HUES6 (cell line): ENCODE data around the gene CD53.
"Not testable (repeated sequence)": the region's sequence is repeated elsewhere in the genome, so short reads cannot be mapped to it uniquely, and the experiment has no call there.

Experiments
- H3K27ac ChIP-seq: 2 replicates; pipeline ENCODE4 v1.7.0; 2013; ENCODE audit warnings: low read depth, mild to moderate bottlenecking, low read length, inconsistent platforms
- H3K27me3 ChIP-seq: 2 replicates; pipeline ENCODE4 v1.6.1; 2013; ENCODE audit warnings: low read length; ENCODE audit not compliant: control insufficient read depth, insufficient read depth
- H3K36me3 ChIP-seq: 2 replicates; pipeline ENCODE4 v1.6.1; 2013; ENCODE audit warnings: low read length; ENCODE audit not compliant: control insufficient read depth, insufficient read depth
- H3K4me1 ChIP-seq: 2 replicates; pipeline ENCODE4 v1.6.1; 2013; ENCODE audit warnings: low read length; ENCODE audit not compliant: control insufficient read depth, insufficient read depth
- H3K4me3 ChIP-seq: 2 replicates; pipeline ENCODE4 v1.5.1; 2013; ENCODE audit warnings: low read depth, low read length
- H3K9ac ChIP-seq: one replicate; pipeline ENCODE4 v1.6.1; 2013; ENCODE audit warnings: mild to moderate bottlenecking, low read length
- H3K9me3 ChIP-seq: 2 replicates; pipeline ENCODE4 v1.6.1; 2013; ENCODE audit warnings: low read depth, low read length; ENCODE audit not compliant: control insufficient read depth, insufficient read depth

CD53 gene

DNA sequence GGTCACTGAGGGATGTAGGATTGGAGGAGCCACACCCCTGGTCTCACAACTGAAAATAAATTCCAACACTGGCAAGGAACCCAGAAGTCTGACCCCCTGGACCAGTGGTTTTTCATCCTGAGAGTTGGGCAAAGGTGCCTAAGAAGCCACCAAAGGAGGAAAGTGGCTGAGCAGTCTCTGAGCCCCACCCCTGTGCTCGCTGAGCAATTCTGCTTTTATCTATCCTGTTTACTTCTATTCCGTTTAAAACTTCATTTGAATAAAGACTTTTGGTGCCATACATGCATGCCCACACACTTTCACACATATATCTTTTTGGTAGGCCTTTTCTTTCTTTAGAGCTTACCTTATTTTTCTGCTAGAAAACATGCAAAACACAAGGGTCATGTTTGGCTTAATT lies 13.9 kb upstream of the CD53 start:
- Histone ChIP-seq H3K9me3 (no peaks in the 10 kb centered on the region), H3K27me3 (peaks cover 12% of the 10 kb centered on the region), H3K36me3 (no peaks in the 10 kb centered on the region), H3K9ac (no peak overlapping the region), H3K4me3 (no peak overlapping the region), H3K4me1 (no peaks in the 10 kb centered on the region), H3K27ac (no peak overlapping the region)

GRCh38 chr1:110860174-110860573 lies 12.8 kb upstream of the CD53 start:
- Histone ChIP-seq H3K4me3 (no peak overlapping the region), H3K9ac (no peak overlapping the region), H3K9me3 (no peaks in the 10 kb centered on the region), H3K27ac (no peak overlapping the region), H3K36me3 (no peaks in the 10 kb centered on the region), H3K4me1 (no peaks in the 10 kb centered on the region), H3K27me3 (peaks cover 6% of the 10 kb centered on the region)

DNA sequence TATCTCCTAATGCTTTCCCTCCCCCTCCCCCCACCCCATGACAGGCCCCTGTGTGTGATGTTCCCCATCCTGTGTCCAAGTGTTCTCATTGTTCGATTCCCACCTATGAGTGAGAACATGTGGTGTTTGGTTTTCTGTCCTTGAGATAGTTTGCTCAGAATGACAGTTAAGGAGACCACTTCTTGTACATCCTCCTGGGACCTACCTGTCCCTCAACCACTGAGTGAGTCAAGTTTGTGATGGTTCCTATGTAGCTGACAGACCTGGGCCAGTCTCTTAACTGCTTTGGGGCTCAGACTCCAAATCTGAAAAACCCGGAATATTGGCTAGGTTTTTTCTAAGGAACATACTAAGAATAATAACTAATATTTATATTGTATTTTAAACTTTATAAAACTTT lies 12.3 kb upstream of the CD53 start:
- H3K27ac ChIP-seq, H3K36me3 ChIP-seq, H3K4me1 ChIP-seq, H3K9ac ChIP-seq, H3K9me3 ChIP-seq, H3K27me3 ChIP-seq, H3K4me3 ChIP-seq: not testable (repeated sequence)

DNA sequence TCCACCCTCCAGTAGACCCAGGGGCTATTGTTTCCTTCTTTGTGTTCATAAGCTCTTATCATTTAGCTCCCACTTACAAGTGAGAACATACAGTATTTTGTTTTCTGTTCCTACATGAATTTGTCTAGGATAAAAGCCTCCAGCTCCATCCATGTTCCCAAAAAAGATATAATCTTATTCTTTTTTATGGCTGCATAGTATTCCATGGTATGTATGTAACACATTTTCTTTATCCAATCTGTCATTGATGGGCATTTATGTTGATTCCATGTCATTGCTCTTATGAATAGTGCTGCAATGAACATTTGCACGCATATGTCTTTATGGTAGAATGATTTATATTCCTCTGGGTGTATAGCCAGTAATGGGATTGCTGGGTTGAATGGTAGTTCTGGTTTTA lies 11.0 kb upstream of the CD53 start:
- not testable (repeated sequence) for H3K9ac ChIP-seq, H3K36me3 ChIP-seq, H3K4me3 ChIP-seq, H3K9me3 ChIP-seq, H3K27ac ChIP-seq, H3K4me1 ChIP-seq, H3K27me3 ChIP-seq

- H3K27ac ChIP-seq, result no peak overlapping the region
- H3K36me3 ChIP-seq, result no peaks in the 10 kb centered on the region
- no peaks in the 10 kb centered on the region for H3K27me3 ChIP-seq
- H3K9me3 ChIP-seq, result no peaks in the 10 kb centered on the region
- H3K4me3 ChIP-seq, result no peak overlapping the region
- H3K4me1 ChIP-seq, result no peaks in the 10 kb centered on the region
- no peak overlapping the region for H3K9ac ChIP-seq
Measured at GRCh38 chr1:110864287-110864686, 8.7 kb upstream of the CD53 start.

- no peak overlapping the region for H3K27ac ChIP-seq
Measured at GRCh38 chr1:110870721-110871388, 2.1 kb upstream of the CD53 start.

GRCh38 chr1:110872366-110872744 lies 593 bp upstream of the CD53 start:
- H3K27me3 ChIP-seq, result no peaks in the 10 kb centered on the region
- H3K4me1 ChIP-seq, result peaks cover 10% of the 10 kb centered on the region
- H3K9ac ChIP-seq, result no peak overlapping the region
- no peaks in the 10 kb centered on the region for H3K9me3 ChIP-seq
- no peak overlapping the region for H3K27ac ChIP-seq
- no peaks in the 10 kb centered on the region for H3K36me3 ChIP-seq
- H3K4me3 ChIP-seq, result no peak overlapping the region

More at GRCh38 chr1:110870721-110871388, 2.1 kb upstream of the CD53 start:
- Histone ChIP-seq H3K27me3 (no peaks in the 10 kb centered on the region), H3K4me3 (no peak overlapping the region), H3K9me3 (no peaks in the 10 kb centered on the region), H3K4me1 (peaks cover 10% of the 10 kb centered on the region), H3K36me3 (no peaks in the 10 kb centered on the region), H3K9ac (no peak overlapping the region)

DNA sequence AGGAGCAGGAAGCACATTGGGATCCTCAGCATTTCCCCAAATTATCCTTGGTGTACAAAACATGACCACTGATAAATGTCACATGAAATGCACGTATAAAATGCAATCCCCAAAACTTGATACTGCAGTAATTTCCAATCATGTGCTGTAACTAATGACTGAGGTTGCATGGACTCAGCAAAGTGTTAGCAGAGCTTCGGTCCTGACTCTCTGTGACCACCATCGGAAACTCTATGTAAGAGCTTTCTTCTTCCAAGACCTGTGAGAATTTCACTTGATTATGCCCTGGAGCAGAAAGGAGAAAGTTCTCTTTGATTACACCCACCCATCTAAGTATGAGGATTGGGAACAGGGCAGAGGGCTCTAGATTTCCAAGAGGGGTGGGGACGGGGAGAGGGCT lies 908 bp downstream of the CD53 start:
- H3K9ac ChIP-seq, result no peak overlapping the region
- no peaks in the 10 kb centered on the region for H3K9me3 ChIP-seq
- no peak overlapping the region for H3K4me3 ChIP-seq
- no peaks in the 10 kb centered on the region for H3K36me3 ChIP-seq
- H3K4me1 ChIP-seq, result peaks cover 10% of the 10 kb centered on the region
- no peaks in the 10 kb centered on the region for H3K27me3 ChIP-seq
- H3K27ac ChIP-seq, result no peak overlapping the region

DNA sequence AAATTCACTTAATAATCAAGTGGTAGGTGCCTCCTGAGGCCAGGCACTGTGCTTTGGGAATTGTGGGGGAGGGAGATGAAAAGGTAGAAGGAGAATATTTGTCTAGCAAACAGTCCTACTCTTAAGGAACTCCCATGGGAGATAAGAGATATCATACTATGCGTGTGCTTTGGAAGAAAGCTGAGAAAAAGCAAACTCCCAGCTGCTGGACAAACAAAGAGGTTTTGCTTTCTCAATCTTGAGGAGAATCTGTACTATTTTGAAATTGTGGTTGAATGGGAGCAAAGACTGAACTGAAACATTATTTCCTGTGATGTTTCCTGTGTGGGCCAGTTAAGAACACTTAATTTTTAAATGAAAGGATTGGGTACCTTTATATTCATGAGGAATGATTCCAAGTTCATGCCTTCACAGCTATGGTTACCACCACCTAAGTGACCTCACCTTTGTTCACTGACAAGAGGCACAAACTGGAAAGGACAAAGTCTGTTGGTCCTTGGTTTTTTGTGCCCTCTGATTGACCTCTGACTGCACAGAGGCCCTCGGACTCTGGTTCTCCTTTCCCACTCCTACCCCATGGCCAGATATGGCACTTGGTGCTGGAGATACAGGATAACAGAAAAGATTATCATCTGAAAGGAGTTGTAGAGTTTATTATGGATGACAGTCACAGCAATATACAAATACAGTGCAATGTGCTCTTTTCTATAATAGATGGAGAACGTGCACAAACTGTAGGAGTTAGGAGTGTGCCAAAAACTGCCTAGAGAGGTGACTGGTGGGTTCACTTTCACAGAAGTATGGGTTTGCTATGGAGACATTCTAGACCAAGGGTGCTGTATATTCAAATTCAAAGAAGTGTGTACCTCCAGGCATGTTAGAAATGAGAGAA lies 1.6 kb downstream of the CD53 start:
- Histone ChIP-seq H3K9ac (no peak overlapping the region), H3K9me3 (no peaks in the 10 kb centered on the region), H3K4me3 (no peak overlapping the region), H3K4me1 (peaks cover 10% of the 10 kb centered on the region), H3K27ac (no peak overlapping the region), H3K27me3 (no peaks in the 10 kb centered on the region), H3K36me3 (no peaks in the 10 kb centered on the region)

DNA sequence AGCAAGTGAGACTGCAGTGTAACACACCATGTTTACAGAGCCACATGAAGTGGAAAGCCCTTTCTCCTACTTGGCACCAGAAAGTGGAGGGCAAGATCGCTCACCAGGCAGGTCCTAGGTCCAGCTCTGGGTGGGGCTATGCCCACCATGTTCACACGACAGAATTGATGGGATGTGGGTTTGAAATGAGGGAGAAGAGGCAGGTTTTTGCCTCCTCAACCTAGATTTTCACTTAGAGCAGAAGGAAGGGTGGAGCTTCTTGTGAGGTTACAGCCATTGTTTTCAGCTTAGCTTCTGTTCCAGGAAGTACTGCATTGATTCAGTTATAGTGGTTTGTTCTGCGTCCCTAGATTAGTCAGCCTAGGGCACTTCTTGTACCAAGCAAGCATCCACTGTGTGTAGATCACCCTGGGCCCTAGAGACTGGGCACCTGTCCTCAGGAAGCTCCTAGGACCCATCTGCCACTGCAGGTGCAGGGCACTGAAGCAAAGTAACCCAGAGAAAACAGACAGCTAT lies 2.3 kb downstream of the CD53 start:
- H3K27me3 ChIP-seq, result no peaks in the 10 kb centered on the region
- H3K4me3 ChIP-seq, result no peak overlapping the region
- H3K27ac ChIP-seq, result no peak overlapping the region
- no peaks in the 10 kb centered on the region for H3K36me3 ChIP-seq
- H3K4me1 ChIP-seq, result peaks cover 10% of the 10 kb centered on the region
- no peak overlapping the region for H3K9ac ChIP-seq
- H3K9me3 ChIP-seq, result no peaks in the 10 kb centered on the region

DNA sequence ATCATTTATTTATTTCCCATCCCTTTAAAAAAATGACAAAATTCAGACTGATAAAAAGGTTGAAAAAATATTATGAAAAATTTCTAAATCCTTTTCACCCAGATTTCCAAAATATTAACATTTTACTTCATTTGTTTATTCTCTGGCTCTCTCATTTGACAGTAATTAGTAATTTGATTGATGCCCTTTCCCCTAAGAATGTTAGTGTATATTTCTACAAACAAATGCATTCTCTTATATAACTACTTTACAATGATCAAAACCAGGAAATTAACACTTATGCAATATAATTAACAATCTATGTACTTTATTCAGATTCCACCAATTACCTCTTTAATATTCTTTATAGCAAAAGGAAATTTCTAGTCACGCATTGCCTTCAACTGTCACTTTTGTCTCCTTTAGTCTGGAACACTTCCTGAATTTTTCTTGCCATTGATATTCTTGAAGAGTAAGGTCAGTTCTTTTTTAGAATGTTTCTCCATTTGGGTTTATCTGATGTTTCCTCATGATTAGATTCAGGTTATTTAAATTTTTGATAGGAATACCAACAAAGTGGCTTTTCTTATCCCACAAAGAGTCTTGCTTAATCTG lies 3.9 kb downstream of the CD53 start:
- Histone ChIP-seq H3K27me3 (no peaks in the 10 kb centered on the region), H3K9me3 (no peaks in the 10 kb centered on the region), H3K27ac (no peak overlapping the region), H3K4me3 (no peak overlapping the region), H3K9ac (no peak overlapping the region), H3K4me1 (no peaks in the 10 kb centered on the region), H3K36me3 (no peaks in the 10 kb centered on the region)
